Kidney (tissue), 14 donors: Measurements from ENCODE around the gene CD52. TPM values are rescaled to one million over a fixed set of nuclear protein-coding genes. Genes with fewer than 3 reads are reported as not detected.
A peak's percentile ranks its signal among the peaks of the same experiment; 100 is the strongest.

Experiments used
- DNase-seq, 5 donors: peaks; one replicate each; pipeline ENCODE4 v3.0.0-alpha.2; 2013 to 2020
- FAIRE-seq: peaks from 2 replicates; lab custom pipeline; 2012; peaks lifted over from hg19 to GRCh38; lab: Jason Lieb, UNC
- H3K27ac ChIP-seq, 2 donors: one replicate each; pipeline ENCODE4 v1.7.0; 2013; ENCODE audit warnings: low read depth in 2 of 2, low read length in 2 of 2, inconsistent platforms in 1 of 2
- H3K27me3 ChIP-seq: one replicate; pipeline ENCODE4 v1.7.1; 2013; ENCODE audit warnings: low read length, inconsistent platforms; ENCODE audit not compliant: control insufficient read depth, insufficient read depth
- H3K36me3 ChIP-seq, 3 donors: one replicate each; pipeline versions ENCODE4 v1.7.0 to v1.7.1; 2013; ENCODE audit warnings: low read length in 3 of 3, control low read depth in 1 of 3, inconsistent platforms in 1 of 3; ENCODE audit not compliant: insufficient read depth in 3 of 3, control insufficient read depth in 2 of 3
- H3K4me1 ChIP-seq, 3 donors: one replicate each; pipeline versions ENCODE4 v1.7.0 to v1.7.1; 2013; ENCODE audit warnings: low read length in 3 of 3, inconsistent platforms in 1 of 3, low read depth in 1 of 3; ENCODE audit not compliant: control insufficient read depth in 2 of 3, insufficient read depth in 2 of 3
- H3K4me3 ChIP-seq, 3 donors: one replicate each; pipeline versions ENCODE4 v1.7.0 to v1.8.1; 2013; ENCODE audit warnings: low read length in 3 of 3, control low read depth in 1 of 3, inconsistent platforms in 1 of 3
- H3K9ac ChIP-seq, 3 donors: one replicate each; pipeline versions ENCODE4 v1.7.0 to v1.7.1; 2013; ENCODE audit warnings: low read length in 3 of 3, control low read depth in 1 of 3, inconsistent platforms in 1 of 3
- H3K9me3 ChIP-seq, 3 donors: one replicate each; pipeline versions ENCODE4 v1.7.0 to v1.7.1; 2013; ENCODE audit warnings: low read length in 3 of 3, control low read depth in 1 of 3, inconsistent platforms in 1 of 3; ENCODE audit not compliant: control insufficient read depth in 2 of 3, insufficient read depth in 1 of 3
- CTCF ChIP-seq: IDR thresholded peaks from 3 replicates; pipeline ENCODE4 v1.5.1; 2012; ENCODE audit warnings: mild to moderate bottlenecking, moderate library complexity, borderline replicate concordance; ENCODE audit not compliant: insufficient read depth; ENCODE audit errors: extremely low read depth
- intact Hi-C: fragments of 100-400 bp; cut with DNase I; formaldehyde crosslinking; loops from one replicate; pipeline ENCODE4 v1.11.1; 2022
- polyA plus RNA-seq: library from polyadenylated mRNA; stranded (reverse); fragments of 350-450 nt; fragmentation: Illumina TruSeq; extraction: RNeasy Lipid Tissue Mini Kit (QIAGEN cat#74804); gene quantifications from one replicate; pipeline ENCODE4 v1.2.3, GENCODE V29; 2014; ENCODE audit warnings: low read depth, low replicate concordance; ENCODE audit not compliant: insufficient read depth
- total RNA-seq: library from RNA; stranded (reverse); fragmentation: NEBNext Ultra II Directional; extraction: Animal tissue kit (Norgen Biotek cat#: 25700); gene quantifications from one replicate; pipeline ENCODE4 v1.2.1, GENCODE V29; 2021
- donor health status: control.
- donor health status: control.
- donor health status: control.
- donor health status: control.
- donor health status: control.
- donor health status: DM: yes; HTN: yes; CAD: no.
- donor health status: Normal renal cell carcinoma (clear cell type).

CD52 gene
- total and polyA plus RNA-seq, 2 donors from 2014 or later, result 13.2 to 30.8 TPM

DNA sequence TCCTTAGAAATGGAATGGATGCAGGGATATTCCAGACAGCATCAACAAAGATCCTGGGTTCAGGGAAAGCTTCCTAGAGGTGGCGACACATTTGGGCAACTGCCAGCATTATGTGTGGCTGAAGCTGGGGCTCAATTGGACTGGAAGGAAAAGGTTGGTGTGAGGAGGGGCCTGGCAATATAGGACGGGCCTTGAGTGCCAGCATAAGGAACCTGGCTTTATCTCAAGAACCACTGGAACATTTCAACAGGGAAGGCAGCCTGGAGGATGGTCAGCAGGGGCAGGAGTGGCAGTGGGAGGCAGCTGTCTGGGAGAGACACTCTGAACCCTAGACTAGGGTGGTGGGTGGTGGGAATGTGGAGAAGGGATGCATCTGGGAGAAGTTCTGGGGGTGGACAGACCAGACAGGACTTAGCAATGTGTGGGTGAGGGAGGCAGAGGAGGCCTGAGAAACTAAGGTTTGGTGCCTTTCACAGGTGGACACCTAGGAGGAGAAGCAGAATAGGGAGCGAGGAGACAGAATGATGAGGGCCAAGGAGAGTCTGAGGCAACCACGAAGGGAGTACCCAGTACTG, 34.4 kb upstream of the CD52 start:
- intact Hi-C loops, result no loop called here
- H3K9me3 ChIP-seq, result no peaks in the 10 kb centered on the region
- no peak overlapping the region for H3K9ac ChIP-seq
- H3K4me1 ChIP-seq, result peaks cover 7 to 15% (median 11%) of the 10 kb centered on the region in 3 donors
- H3K27ac ChIP-seq, result no peak overlapping the region
- FAIRE-seq, result no peak
- no peak for DNase-seq
- no peaks in the 10 kb centered on the region for H3K36me3 ChIP-seq
- TF ChIP-seq CTCF, result no peak
- no peaks in the 10 kb centered on the region for H3K27me3 ChIP-seq
- no peak overlapping the region for H3K4me3 ChIP-seq

- FAIRE-seq (no peak), DNase-seq (peak in 1 of 5 donors; percentile 72)
- Histone ChIP-seq H3K36me3 (no peaks in the 10 kb centered on the region), H3K4me3 (no peak overlapping the region), H3K27ac (no peak overlapping the region), H3K27me3 (no peaks in the 10 kb centered on the region), H3K4me1 (peaks cover 3 to 13% (median 4%) of the 10 kb centered on the region in 3 donors), H3K9me3 (no peaks in the 10 kb centered on the region), H3K9ac (no peak overlapping the region)
- TF ChIP-seq CTCF, result no peak
- intact Hi-C loops, result no loop called here
Measured at GRCh38 chr1:26283871-26284596, 33.7 kb upstream of the CD52 start.

DNA sequence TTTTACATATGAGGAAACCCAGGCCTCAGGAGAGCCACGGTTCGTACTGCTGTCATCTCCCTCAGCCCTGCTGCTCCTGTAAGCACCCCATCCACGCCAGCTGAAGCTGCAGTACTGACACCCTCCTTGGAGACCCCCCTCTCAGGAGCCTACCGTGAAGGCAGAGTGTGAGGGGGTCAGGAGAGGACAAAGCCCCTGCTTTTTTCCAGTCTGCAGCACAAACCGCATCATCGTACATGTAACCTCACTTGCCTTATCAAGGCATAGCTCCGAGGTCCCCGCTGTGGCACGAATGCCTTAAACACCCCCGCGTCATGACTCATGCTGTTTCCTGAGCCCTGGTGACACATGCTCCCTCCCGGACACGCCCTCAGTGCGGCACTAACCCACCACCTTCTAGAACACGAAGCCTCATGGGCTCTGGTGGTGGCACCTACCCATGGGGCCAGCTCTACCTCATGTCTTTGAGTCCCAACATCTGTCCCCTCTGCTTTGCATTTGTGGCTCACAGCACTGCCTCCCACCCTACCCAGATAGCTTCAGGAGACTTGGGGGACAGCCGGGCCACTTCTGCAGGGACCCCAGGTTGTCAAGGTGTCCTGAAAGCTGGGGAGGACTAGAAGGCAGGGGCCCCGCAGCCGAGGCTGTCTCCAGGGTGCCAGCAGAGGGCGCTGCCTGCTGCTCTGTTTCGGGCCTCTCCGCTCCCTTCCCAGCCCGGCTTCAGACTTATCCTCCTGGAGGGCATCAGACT, 33.0 kb upstream of the CD52 start:
- H3K9me3 ChIP-seq, result no peaks in the 10 kb centered on the region
- intact Hi-C loops, result no loop called here
- peak; percentile 57 for TF ChIP-seq CTCF
- no peaks in the 10 kb centered on the region for H3K27me3 ChIP-seq
- H3K36me3 ChIP-seq, result no peaks in the 10 kb centered on the region
- H3K27ac ChIP-seq, result no peak overlapping the region
- H3K4me1 ChIP-seq, result peaks cover 0 to 11% (median 0%) of the 10 kb centered on the region in 3 donors
- no peak overlapping the region for H3K4me3 ChIP-seq
- no peak overlapping the region for H3K9ac ChIP-seq
- no peak for FAIRE-seq
- DNase-seq, result peak in 1 of 5 donors; percentile 90
